AG04449 (cell line): Measurements from ENCODE around the gene FBXO42.

Experiments
- CTCF ChIA-PET: fragments of 350-600 bp; formaldehyde crosslinking; extraction: SDS; loops from one replicate; lab custom pipeline; 2021; ENCODE audit warnings: antibody characterized with exemption; lab: Yijun Ruan, JAX
- POLR2A ChIA-PET: fragments of 400-600, 350-600 bp; formaldehyde crosslinking; extraction: SDS; loops from one replicate; lab custom pipeline; 2020; ENCODE audit warnings: antibody characterized with exemption, inconsistent platforms; lab: Yijun Ruan, JAX
- DNase-seq: peaks from one replicate; pipeline ENCODE4 v3.0.0-alpha.2; 2010; ENCODE audit warnings: low read depth, low spot score
- H3K4me3 ChIP-seq: 2 replicates; pipeline ENCODE4 v1.5.1; 2011; ENCODE audit warnings: low read depth, mild to moderate bottlenecking, control low read depth, low read length
- CTCF ChIP-seq: IDR thresholded peaks from one replicate; pipeline ENCODE4 v1.5.1; 2011; ENCODE audit warnings: mild to moderate bottlenecking, moderate library complexity, low read length, control low read depth, inconsistent platforms; ENCODE audit not compliant: insufficient read depth; ENCODE audit errors: missing control alignments

The FBXO42 gene

GRCh38 chr1:16235347-16235746 is 116.9 kb downstream of the FBXO42 start:
- TF ChIP-seq CTCF, result no peak

GRCh38 chr1:16233431-16233830 is 118.8 kb downstream of the FBXO42 start:
- POLR2A ChIA-PET, result interaction anchor here (0.7 kb wide), 1 partner anchor 115 kb away, joined by 3 read pairs; no protein-coding TSS in a partner anchor
- no peak for TF ChIP-seq CTCF

More at GRCh38 chr1:16235347-16235746, 116.9 kb downstream of the FBXO42 start:
- ChIA-PET CTCF (interaction anchor here (0.8 to 17.7 kb wide), 5 partner anchors 9 to 157 kb away, joined by 3 to 319 read pairs (median 11); partner anchors contain the start of gene FAM131C), POLR2A (no interaction called here)
- H3K4me3 ChIP-seq, result no peak overlapping the region
- no peak for DNase-seq

GRCh38 chr1:16232316-16232710 is 120.0 kb downstream of the FBXO42 start:
- TF ChIP-seq CTCF, result no peak
- no peak for DNase-seq
- POLR2A ChIA-PET, result no interaction called here
- CTCF ChIA-PET, result interaction anchor here (1.1 to 17.7 kb wide), 3 partner anchors 10 to 154 kb away, joined by 3 to 319 read pairs (median 3); partner anchors contain the start of gene FAM131C
- H3K4me3 ChIP-seq, result no peak overlapping the region

More at GRCh38 chr1:16233431-16233830, 118.8 kb downstream of the FBXO42 start:
- CTCF ChIA-PET, result interaction anchor here (1.1 to 17.7 kb wide), 5 partner anchors 10 to 155 kb away, joined by 3 to 319 read pairs (median 3); partner anchors contain the start of gene FAM131C
- H3K4me3 ChIP-seq, result no peak overlapping the region
- DNase-seq, result no peak

- DNase-seq, result no peak
- ChIA-PET POLR2A (no interaction called here), CTCF (interaction anchor here (1.0 to 1.2 kb wide), 2 partner anchors 12 to 132 kb away, joined by 3 read pairs; no protein-coding TSS in a partner anchor)
- no peak for TF ChIP-seq CTCF
- H3K4me3 ChIP-seq, result no peak overlapping the region
These were observed 120.7 kb downstream of the FBXO42 start for GRCh38 chr1:16231331-16232315.

- ChIA-PET CTCF (interaction anchor here (0.8 to 1.2 kb wide), 3 partner anchors 41 to 151 kb away, joined by 3 to 4 read pairs (median 3); no protein-coding TSS in a partner anchor), POLR2A (no interaction called here)
- no peak overlapping the region for H3K4me3 ChIP-seq
- no peak for DNase-seq
- no peak for TF ChIP-seq CTCF
These were observed 121.5 kb downstream of the FBXO42 start for GRCh38 chr1:16230744-16231143.
